ENCODE data around the gene SCAMP2. TPM values are rescaled to one million over a fixed set of nuclear protein-coding genes. Genes with fewer than 3 reads are reported as not detected.

Gene SCAMP2
- total and polyA plus RNA-seq, 10 of the 15 experiments (the other 5 are each of a cell fraction or from before 2014, with no cell fraction given), result 10.9 to 158 (median 99.6) TPM

DNA sequence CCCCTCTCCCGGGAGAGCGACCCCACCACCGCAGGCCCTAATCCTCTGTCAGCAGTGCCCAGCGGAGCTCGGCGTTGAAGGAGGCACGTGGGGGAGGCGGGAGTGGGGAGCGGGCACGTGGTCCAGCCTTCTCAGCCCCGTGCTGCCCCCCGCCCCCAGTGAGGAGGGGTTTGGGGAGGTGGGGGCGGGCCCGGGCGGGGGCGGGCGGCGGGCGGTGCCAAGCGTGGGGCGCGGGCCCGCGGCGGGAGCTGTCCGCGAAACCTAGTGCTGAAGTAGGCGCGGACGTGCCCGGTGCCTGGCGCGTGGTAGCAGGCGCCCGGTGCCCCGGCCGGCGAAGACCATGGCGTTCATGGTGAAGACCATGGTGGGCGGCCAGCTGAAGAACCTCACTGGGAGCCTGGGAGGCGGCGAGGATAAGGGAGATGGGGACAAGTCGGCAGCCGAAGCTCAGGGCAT is 46.8 kb downstream of the SCAMP2 start, which contains the start of gene CPLX3:
TSS of gene CPLX3 (plus strand) at position 264 of the 456 bp plus-strand sequence. CDS start at position 341, 77 bp downstream.
- WGBS (ENCODE audit: insufficient coverage, insufficient replicate concordance, low lambda C conversion rate, missing lambda C conversion rate), result 24% methylated on average over 32 of the region's 44 CpGs
- peak; percentile 60 for ATAC-seq
- in situ Hi-C loops (cut with MboI), result no loop called here
- Histone ChIP-seq H2AFZ (ENCODE audit: control insufficient read depth, low read depth, low read length) (no peak within 1 kb of the TSS), H3K4me3 (no peak within 1 kb of the TSS), H3K27ac (ENCODE audit: control insufficient read depth, insufficient read depth) (no peak within 1 kb of the TSS), H3K79me2 (ENCODE audit: control insufficient read depth, insufficient read depth, low read length) (no peaks in the 10 kb centered on the region), H4K20me1 (ENCODE audit: control insufficient read depth, insufficient read depth) (no peaks in the 10 kb centered on the region), H3K27me3 (replicated peaks in 1 of 2; ENCODE audit: control insufficient read depth in 2 of 2, insufficient read depth in 2 of 2, low read length in 1 of 2) (peaks cover 0 to 16% of the 10 kb centered on the region in 2 experiments; a peak in 3 of 4 replicates), H3K36me3 (ENCODE audit: control insufficient read depth in 2 of 2, insufficient read depth in 2 of 2, low read length in 1 of 2) (no peaks in the 10 kb centered on the region), H3K4me2 (ENCODE audit: control insufficient read depth, insufficient read depth) (no peak within 1 kb of the TSS), H3K4me1 (ENCODE audit: control insufficient read depth, insufficient read depth, low read length) (peaks cover 5% of the 10 kb centered on the region), H3K9ac (ENCODE audit: control insufficient read depth, insufficient read depth, low read length) (no peak within 1 kb of the TSS), H3K9me3 (replicated peaks; ENCODE audit: control insufficient read depth, insufficient read depth, low read length) (no peaks in the 10 kb centered on the region)
- RAD21 ChIA-PET (ENCODE audit: unreplicated experiment), result interaction anchor here (1.4 kb wide), 1 partner anchor 10 kb away, joined by 4 read pairs; no protein-coding TSS in a partner anchor
- FAIRE-seq, result no peak
- POLR2A ChIA-PET, result no interaction called here
- CTCF ChIA-PET, result interaction anchor here (0.8 to 6.3 kb wide), 3 partner anchors 10 to 56 kb away, joined by 3 to 53 read pairs (median 3); no protein-coding TSS in a partner anchor
- DNase-seq (ENCODE audit: low read depth, low spot score), result no peak
- intact Hi-C loops (cut with micrococcal nuclease; ENCODE audit: unreplicated experiment), result no loop called here
- BruUV-seq (replicated peaks), result no TSS peak
- SMC1A ChIA-PET (ENCODE audit: uncharacterized antibody, unreplicated experiment), result interaction anchor here (0.7 kb wide), 1 partner anchor 55 kb away, joined by 3 read pairs; no protein-coding TSS in a partner anchor
- TF ChIP-seq WRNIP1 (IDR thresholded peaks at IDR 0.05; ENCODE audit: borderline replicate concordance, low read depth, low read length) (no peak), IKZF1 (conservative IDR thresholded peaks at IDR 0.05) (no peak), FOXK2 (IDR thresholded peaks at IDR 0.05) (no peak), BHLHE40 (IDR thresholded peaks at IDR 0.05; ENCODE audit: borderline replicate concordance in 1 of 2, low read depth in 2 of 2, low read length in 1 of 2) (0 out of 4 replicates have a peak, but pooled peaks of 1 of the 2 experiments have one; percentile 11), PML (IDR thresholded peaks at IDR 0.05; ENCODE audit: low read length) (no peak), EGR1 (IDR thresholded peaks at IDR 0.05; ENCODE audit: borderline replicate concordance in 1 of 2, low read depth in 2 of 2, low read length in 2 of 2) (peak in 1 of 2 experiments; percentile 47; a peak in 1 of 3 replicates), YY1 (IDR thresholded peaks at IDR 0.05; ENCODE audit: low read depth, low read length) (no peak), NR2C1 (IDR thresholded peaks at IDR 0.05) (no peak)
- TF ChIP-seq, protein P1, sequence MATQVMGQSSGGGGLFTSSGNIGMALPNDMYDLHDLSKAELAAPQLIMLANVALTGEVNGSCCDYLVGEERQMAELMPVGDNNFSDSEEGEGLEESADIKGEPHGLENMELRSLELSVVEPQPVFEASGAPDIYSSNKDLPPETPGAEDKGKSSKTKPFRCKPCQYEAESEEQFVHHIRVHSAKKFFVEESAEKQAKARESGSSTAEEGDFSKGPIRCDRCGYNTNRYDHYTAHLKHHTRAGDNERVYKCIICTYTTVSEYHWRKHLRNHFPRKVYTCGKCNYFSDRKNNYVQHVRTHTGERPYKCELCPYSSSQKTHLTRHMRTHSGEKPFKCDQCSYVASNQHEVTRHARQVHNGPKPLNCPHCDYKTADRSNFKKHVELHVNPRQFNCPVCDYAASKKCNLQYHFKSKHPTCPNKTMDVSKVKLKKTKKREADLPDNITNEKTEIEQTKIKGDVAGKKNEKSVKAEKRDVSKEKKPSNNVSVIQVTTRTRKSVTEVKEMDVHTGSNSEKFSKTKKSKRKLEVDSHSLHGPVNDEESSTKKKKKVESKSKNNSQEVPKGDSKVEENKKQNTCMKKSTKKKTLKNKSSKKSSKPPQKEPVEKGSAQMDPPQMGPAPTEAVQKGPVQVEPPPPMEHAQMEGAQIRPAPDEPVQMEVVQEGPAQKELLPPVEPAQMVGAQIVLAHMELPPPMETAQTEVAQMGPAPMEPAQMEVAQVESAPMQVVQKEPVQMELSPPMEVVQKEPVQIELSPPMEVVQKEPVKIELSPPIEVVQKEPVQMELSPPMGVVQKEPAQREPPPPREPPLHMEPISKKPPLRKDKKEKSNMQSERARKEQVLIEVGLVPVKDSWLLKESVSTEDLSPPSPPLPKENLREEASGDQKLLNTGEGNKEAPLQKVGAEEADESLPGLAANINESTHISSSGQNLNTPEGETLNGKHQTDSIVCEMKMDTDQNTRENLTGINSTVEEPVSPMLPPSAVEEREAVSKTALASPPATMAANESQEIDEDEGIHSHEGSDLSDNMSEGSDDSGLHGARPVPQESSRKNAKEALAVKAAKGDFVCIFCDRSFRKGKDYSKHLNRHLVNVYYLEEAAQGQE (IDR thresholded peaks at IDR 0.05; ENCODE audit: low read depth, low read length), result peak; percentile 83
- TF ChIP-seq, protein P2, sequence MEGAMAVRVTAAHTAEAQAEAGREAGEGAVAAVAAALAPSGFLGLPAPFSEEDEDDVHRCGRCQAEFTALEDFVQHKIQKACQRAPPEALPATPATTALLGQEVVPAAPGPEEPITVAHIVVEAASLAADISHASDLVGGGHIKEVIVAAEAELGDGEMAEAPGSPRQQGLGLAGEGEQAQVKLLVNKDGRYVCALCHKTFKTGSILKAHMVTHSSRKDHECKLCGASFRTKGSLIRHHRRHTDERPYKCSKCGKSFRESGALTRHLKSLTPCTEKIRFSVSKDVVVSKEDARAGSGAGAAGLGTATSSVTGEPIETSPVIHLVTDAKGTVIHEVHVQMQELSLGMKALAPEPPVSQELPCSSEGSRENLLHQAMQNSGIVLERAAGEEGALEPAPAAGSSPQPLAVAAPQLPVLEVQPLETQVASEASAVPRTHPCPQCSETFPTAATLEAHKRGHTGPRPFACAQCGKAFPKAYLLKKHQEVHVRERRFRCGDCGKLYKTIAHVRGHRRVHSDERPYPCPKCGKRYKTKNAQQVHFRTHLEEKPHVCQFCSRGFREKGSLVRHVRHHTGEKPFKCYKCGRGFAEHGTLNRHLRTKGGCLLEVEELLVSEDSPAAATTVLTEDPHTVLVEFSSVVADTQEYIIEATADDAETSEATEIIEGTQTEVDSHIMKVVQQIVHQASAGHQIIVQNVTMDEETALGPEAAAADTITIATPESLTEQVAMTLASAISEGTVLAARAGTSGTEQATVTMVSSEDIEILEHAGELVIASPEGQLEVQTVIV (IDR thresholded peaks at IDR 0.05; ENCODE audit: borderline replicate concordance, partially characterized antibody), result no peak
